Activated effector memory CD4-positive, alpha-beta T cell treated with Interleukin-2 at 50 U/mL for 16 hours (primary cell): ENCODE measurements around the gene LCNL1.

ENCODE experiments used
- DNase-seq: peaks from one replicate; pipeline ENCODE4 v3.0.0-alpha.2; 2020

The LCNL1 gene

GRCh38 chr9:136982232-136983051, at the start of gene LCNL1:
Gene LCNL1 (plus strand): TSS chr9:136982993. CDS start chr9:136983587, 594 bp downstream.
- no peak for DNase-seq

- no peak for DNase-seq
These were observed 48.5 kb upstream of the LCNL1 start for GRCh38 chr9:136934277-136934676.

- DNase-seq, result no peak
These were observed 47.1 kb upstream of the LCNL1 start for GRCh38 chr9:136935651-136936050.

- no peak for DNase-seq
These were observed 46.1 kb upstream of the LCNL1 start for GRCh38 chr9:136936645-136937170.

- no peak for DNase-seq
These were observed 45.4 kb upstream of the LCNL1 start for GRCh38 chr9:136937186-136938001.

- no peak for DNase-seq
These were observed 43.3 kb upstream of the LCNL1 start for GRCh38 chr9:136939431-136939995.

GRCh38 chr9:136939996-136940525, 42.7 kb upstream of the LCNL1 start:
- no peak for DNase-seq

- DNase-seq, result no peak
These were observed 42.1 kb upstream of the LCNL1 start for GRCh38 chr9:136940526-136941230.

- DNase-seq, result no peak
These were observed 41.3 kb upstream of the LCNL1 start for GRCh38 chr9:136941231-136942111.

GRCh38 chr9:136942112-136942880, 40.5 kb upstream of the LCNL1 start:
- DNase-seq, result no peak

- DNase-seq, result no peak
These were observed 39.9 kb upstream of the LCNL1 start for GRCh38 chr9:136942881-136943230.

- no peak for DNase-seq
These were observed 39.2 kb upstream of the LCNL1 start for GRCh38 chr9:136943291-136944211.

- DNase-seq, result no peak
These were observed 38.6 kb upstream of the LCNL1 start for GRCh38 chr9:136944212-136944518.

GRCh38 chr9:136944519-136945332, 38.1 kb upstream of the LCNL1 start, which contains the start of the genes C8G and FBXW5:
Gene C8G (plus strand): TSS chr9:136945243. CDS start chr9:136945321, 78 bp downstream.
Gene FBXW5 (minus strand): TSS chr9:136944738. CDS start chr9:136944083, 655 bp downstream.
- DNase-seq, result peak; percentile 94

- no peak for DNase-seq
These were observed 37.2 kb upstream of the LCNL1 start for GRCh38 chr9:136945333-136946227.

GRCh38 chr9:136946228-136947027, 36.4 kb upstream of the LCNL1 start:
- no peak for DNase-seq
